Activated naive CD4-positive, alpha-beta T cell treated with anti-CD3 and anti-CD28 coated beads, Interleukin-2, amount 50 U/mL, for 16 hours (primary cell): Measurements from ENCODE around the gene TTN.

ENCODE experiments used
- DNase-seq: peaks from one replicate; pipeline ENCODE4 v3.0.0-alpha.2; 2020

The TTN gene

DNA sequence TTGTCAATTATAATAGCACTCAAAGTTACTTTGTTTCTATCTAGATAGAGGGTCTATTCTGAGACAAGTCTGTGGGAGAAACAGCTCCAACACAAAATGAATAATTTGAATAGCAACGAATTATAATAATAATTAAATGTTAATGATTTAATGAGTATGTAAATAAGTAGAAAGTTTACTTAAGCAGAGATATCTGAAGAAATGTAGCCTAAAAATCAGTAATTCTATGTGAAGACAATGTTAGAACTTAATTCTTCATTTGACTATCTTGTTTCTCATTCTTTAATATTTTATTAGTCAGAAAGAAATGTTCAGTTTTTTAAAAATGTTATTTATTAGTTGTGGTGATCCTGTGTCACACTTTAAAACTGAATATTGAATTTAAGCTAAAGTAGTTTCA lies 165.7 kb downstream of the TTN start:
- DNase-seq = no peak

DNA sequence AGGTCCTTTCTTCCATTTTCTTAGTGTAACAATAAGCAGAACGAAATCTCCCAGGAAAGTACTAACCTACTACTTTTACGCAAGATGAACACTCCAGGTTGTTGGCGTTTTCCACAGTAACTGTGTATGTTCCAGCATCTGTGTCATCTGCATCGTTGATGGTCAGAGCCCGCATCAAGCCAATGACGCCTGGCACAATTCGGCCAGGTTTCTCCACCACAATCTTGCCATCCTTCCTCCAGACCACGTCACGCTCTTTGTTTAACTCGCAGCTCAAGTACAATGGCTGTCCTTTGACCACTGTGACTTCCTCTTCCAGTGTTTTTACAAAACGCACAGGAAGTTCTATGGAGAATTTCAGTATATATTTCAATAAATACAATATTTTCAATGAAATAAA lies 171.3 kb downstream of the TTN start:
- no peak for DNase-seq

DNA sequence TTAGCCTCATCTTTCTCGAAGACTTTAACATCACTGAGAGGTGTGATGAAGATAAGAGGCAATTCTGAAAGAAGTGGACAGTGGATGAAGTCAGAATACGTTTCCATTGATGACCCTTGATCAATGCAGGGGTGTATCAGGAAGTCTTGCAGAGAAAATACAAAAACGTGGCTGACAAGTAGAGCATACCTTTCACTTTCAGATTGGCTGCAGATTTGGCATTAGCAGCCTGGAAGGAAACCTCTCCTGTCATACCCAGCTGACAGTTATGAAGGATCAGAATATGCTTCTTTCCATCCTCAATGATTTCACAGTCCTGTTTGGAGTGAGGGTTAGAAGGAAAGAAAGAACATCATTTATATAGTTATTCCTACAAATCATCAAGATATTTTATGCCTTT lies 174.5 kb downstream of the TTN start:
- no peak for DNase-seq

DNA sequence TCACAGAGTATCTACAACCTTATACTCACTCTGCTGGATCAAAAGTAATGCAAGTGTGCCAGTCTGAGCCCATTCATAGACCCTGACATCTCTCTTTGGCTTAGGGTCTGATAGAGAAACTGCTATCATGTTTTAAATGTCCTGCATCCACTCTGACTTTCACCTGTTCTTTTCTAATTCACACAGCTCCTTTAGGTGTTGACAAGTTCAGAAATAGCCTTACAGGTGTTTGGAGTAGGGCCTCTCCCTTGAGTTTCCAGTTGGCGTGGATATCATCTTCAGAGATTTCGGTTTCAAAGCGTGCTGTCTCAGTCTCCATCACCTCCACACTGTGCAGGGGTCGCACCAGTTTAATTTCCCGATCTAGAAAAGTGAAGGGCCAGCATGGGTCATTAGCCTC lies 176.6 kb downstream of the TTN start:
- DNase-seq = no peak

DNA sequence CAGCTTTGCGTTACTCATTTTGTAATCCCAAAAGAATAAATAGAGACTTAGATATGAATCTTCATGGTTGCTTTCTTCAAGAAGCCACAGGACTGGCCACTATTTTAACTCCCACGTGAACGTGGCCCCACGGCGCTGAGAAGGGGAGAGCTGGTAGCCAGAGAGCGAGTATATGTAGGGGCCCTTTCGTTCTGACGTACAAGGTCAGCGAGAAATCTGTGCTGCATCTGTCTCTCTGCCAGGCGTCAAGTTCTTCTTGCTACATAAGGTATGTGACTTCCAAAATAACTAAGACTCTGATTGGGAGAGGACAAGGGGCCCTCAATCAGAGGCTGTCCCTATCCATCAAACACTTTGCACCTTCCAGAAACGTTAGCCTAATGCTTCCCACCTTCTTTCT lies 177.8 kb downstream of the TTN start:
- DNase-seq = no peak

DNA sequence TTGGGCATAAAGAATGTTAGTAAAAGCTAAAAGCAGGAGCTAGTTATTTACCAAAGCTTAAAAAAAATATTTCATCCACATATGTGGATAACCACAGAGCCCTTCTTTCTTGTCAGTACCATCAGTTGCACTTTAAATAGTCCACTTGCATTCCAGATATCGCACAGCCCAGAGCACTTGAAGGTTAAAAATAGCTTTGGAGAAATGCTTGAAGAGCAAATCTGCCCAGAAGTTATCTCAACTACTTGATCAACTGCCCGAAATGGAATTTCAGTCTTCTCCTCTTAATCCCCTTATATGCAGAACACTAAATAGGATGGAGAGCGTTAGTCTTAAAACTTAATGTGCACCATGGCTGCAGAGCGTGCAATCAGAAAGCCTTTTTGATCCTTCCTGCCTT lies 178.6 kb downstream of the TTN start:
- DNase-seq = no peak

DNA sequence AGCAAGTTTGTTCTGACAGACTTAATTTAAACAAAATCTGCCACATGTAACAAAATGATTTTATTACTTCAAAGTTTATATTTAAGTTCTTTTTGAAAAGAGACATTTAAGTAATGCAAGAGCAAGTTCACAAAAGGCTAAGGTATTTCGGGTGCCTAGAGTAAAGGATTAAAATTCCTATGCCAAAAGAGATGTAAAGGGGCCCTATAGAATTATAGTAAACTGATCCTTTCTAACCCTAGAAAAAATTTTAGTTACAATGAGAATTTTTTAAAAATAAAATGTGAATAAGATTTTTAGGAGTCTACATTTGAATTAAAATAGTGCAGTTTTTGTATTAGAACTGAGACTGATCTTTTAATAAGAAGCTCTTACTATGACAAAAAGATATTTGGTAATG lies 179.8 kb downstream of the TTN start:
- no peak for DNase-seq

DNA sequence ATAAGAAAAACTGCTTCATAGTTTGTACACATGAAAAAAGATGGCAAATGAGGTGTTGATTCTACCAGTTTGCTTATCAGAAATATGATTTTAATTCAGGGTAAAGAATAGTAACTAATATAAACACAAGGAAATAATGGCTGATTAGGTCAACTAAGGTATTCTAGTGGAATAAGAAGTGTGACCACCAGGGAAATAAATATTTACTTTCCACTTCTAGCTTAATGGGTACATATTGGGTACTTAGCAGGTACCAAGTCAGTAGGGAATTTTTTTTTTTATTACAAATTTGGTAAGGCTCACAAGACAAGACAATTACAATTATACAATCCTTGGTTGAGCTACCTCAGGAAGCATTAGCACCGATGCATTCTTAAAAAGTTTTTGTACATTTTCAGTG lies 191.3 kb downstream of the TTN start:
- no peak for DNase-seq

DNA sequence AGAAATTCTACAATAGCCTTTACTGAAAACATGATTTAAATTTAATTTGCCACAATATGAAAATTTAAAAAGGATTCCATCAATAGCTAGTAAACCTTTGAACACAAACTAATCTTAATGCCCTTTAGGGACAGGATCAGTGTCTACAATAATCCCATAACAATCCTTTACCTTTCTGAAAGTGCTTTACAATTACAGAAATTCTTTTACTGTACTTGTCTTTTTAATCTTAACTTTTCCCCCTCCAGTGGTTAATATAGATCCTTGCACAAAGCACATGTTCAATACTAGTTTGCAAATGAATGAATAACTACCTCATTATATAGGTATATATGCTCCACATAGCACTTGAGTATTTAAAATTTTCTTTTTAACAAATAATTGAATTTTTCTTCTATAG lies 204.3 kb downstream of the TTN start:
- DNase-seq = no peak

DNA sequence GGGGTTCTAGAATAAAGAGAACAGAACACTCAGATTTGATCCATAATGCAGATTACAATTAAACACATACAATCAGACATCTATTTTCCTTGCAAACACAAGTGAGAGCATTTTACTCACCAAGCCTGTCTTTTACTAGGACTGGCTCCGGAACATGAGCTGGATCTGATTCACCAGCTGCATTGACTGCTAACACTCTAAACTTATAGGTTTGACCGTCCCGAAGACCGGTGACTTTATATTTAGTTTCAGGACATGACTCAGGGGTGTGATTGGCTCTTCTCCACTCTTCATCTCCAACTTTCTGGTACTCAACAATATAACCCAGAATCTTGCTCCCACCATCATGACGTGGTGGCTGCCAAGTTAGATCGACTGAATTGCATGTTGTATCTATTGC lies 214.6 kb downstream of the TTN start:
- no peak for DNase-seq

DNA sequence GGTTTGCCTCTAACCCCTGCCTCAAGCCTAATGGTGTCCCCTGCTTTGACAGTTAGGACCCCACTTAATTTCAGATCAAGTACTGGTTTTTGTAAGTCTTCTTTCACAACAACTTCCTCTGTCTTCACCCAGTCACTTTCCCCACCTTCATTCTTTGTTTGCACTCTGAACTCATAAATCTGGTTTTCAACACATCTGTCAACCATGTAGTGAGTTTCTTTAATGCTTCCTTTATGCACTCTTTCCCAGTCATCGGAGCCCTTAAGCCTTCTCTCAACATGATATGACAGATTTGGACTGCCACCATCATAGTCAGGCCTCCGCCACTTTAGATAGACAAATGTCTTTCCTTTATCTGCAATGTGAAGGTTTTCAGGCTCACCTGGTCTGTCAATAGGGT lies 217.9 kb downstream of the TTN start:
- no peak for DNase-seq

DNA sequence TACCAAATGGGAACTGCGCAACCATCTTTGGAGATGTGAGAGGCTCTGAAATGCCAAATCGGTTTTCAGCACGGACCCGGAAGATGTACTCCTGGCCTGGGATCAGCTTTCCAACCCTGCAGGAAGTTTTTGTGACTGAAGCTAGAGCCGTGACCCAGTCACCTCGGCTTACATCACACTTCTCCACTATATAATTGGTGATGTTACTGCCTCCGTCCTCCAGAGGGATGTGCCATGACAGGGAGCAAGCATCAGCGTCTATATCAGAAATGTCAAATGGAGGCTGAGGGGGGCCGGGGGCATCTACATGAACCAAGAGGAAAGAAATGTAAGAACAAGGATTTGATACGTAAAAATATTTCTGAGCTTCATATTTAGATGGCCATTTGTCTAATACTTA lies 222.6 kb downstream of the TTN start:
- DNase-seq = no peak

DNA sequence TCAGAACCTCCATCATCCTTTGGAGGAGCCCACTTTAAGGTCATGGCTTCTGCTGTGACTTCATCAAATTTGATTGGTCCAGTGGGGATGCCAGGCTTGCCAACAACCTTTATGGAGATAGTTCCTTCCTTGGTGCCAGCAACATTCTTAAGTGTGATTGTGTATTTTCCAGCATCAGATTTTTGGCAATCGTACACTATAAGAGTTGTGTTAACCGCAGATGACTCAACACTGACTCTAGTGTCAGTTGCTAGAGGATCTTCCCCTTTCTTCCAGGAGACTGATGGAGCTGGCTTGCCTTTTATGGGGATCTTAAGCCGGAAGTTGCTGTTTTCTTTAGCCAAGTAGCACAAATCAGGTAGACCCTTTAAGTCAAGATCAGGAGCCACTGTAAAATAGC lies 228.2 kb downstream of the TTN start:
- DNase-seq = no peak

DNA sequence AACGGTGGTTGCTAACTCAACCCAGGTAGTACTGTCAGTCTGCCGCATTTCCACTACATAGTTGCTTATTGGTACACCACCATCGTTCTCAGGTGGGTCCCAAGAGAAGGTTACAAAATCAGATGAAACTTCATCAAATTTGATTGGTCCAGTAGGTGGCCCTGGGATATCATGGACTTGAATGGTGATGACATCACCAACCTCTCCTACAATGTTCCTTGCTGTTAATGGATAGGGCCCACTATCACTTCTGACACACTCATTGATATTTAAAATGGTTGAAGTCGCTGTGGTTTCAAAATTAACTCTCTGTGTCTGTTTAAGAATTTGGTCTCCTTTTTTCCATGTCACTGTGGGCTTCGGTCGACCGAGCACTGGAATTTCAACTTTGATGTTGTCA lies 232.4 kb downstream of the TTN start:
- no peak for DNase-seq

DNA sequence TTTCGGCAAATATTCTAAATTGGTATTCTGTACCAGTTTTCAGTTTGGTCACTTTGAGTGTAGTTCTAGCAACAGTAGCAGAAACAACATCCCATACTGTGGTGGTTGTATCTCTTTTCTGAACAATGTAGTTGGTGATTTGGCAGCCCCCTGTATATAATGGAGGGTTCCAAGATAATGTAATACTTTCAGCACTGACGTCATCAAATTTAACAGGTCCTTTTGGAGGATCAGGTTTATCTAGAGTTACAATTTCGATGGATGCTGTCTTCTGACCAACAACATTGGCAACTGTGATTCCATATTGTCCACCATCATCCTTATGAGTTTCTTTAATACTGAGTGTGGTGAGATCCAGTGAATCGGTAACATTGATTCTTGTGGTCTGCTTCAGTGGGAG lies 239.0 kb downstream of the TTN start:
- no peak for DNase-seq

DNA sequence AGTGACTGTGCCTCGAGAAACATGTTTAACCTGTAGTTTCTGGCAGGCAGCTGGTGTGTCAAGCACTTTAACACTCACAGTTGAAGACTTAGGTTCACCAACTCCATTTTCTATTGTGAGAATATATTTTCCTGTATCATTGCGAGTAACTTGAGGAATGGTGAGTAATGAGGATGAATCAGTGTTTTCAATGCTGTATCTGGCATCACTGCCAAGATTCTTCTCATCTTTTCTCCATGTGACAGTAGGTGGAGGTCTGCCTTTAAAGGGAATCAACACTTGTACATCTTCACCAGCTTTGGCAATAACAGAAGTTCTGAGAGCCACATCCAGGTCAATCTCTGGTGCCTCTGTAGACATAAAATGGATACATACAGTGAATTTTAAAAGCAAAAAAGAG lies 254.2 kb downstream of the TTN start:
- DNase-seq = no peak

DNA sequence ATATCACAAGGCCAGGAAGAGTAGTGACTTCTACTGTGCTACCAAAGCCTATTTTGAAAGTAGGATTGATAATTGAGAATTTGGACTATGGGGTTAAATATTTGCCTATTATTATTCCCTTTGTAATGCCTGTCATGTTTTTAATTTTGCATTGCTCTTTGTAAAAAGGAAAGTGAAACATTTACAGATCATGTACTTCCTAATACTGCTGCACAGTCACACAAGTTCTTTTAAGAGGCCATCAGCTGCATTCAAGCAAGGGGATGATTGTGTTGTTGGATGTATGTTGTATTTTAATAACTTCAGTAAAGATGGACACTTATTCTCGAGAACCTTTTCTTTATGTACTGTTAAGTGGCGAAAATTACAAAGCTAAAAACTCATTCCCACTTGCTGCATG lies 256.9 kb downstream of the TTN start:
- DNase-seq = no peak

DNA sequence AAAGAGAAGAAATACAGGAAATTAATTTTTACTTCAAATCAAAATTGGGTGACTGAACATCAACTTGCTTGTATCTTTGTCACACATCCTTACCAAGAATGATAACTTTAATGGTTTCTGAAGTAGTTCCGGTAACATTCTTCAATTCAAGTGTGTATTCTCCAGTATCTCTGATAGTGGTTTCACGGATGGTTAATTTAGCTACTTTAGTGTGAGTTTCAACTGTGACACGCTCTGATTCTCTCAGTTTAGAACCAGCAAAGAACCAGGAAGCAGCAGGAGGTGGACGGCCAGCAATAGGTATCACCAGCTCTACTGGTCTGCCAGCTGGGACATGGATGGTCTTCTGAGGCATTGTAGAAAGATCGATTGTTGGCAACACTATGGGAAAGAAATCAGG lies 264.7 kb downstream of the TTN start:
- DNase-seq = no peak

DNA sequence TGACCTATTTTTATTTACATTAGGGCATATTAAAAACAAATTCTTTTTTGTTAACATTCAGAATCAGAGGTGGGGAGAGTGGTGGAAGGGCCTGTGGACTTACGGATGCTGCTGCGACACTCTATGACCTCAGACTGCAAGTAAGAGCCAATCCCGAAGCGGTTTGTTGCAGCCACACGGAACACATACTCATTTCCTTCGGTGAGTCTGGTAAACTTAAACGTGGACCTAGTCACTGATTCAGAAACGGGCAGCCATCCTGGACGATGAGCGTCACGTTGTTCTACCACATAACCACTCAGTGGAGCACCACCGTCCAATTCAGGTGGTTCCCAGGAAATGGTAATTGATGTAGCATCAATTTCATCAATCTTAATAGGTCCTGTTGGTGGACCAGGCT lies 265.1 kb downstream of the TTN start:
- no peak for DNase-seq

DNA sequence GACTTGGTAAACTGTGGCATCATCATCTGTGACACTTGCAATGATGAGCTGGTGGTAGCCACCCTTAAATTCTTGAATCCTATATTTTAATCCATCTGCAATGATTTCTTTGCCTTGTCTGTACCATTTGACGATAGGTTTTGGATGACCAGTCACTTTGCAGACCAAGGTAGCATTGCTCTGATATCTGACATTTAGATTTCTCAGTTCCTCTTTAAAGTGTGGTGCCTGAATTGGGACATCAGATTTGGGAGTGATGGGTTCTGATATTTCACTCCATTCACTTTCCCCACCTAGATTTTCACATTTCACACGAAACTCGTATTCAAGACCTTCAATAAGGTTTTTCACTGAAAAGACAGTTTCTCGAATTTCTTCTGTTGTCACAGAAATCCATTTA lies 271.2 kb downstream of the TTN start:
- no peak for DNase-seq

DNA sequence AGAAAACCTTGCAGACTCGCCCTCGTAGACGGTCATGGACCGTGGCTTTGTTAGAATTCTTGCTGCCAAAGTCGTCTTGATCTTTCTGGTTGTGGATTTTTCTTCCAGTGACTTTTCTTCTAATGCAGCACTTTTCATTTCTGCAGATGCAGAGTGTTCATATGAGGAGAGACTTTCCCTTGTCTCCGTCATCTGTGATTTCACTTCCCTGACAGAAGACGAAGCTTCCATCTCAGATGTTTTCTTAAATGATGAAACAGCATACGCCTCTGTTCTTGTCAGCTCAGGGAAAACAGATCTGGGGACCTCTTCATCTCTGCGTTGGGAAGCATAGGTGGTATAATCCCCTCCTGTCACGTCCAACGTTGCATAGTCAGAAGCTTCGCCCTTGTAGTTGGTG lies 276.1 kb downstream of the TTN start:
- DNase-seq = no peak

DNA sequence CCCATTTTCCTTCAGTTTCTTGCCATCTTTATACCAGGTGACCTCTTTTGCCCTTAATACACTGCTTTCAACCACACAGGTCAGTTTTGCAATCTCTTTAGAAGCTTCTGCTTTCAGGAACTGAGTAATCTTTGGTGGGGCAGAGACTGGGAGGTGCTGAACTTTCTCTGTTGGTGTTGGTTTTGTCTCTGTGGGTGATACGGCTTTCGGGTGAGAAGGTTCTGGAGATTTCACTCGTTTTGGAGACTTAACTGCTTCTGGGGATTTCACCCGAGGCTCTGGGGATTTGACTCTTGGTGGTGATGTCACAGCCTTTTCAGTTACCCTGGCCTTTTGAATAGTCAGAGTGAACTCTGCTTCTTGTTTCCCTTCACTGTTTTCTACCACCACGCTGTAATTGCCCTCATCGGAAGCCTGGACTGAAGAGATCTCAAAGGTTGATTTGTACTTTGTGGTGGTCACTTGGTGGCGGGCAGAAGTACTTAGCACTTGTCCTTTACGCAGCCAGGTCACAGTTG lies 276.5 kb downstream of the TTN start:
- no peak for DNase-seq

DNA sequence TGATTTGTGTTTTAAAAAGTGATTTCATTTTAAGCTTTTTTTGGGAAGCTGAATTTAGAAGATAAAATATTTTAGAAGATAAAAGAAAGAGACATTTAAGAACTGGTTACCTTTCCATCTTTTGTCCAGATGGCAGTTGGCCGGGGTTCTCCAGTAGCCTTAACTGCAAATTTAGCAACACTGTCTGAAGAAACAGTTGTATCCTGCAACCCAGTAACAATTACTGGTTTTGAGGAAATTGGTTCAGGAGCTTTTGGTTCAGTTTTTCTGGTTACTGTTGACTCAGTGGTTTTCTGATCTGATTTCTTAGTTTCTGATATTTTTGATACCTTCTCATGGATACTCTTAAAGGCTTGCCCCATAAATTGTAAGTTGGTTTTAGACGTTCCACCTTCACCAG lies 277.1 kb downstream of the TTN start:
- DNase-seq = no peak

DNA sequence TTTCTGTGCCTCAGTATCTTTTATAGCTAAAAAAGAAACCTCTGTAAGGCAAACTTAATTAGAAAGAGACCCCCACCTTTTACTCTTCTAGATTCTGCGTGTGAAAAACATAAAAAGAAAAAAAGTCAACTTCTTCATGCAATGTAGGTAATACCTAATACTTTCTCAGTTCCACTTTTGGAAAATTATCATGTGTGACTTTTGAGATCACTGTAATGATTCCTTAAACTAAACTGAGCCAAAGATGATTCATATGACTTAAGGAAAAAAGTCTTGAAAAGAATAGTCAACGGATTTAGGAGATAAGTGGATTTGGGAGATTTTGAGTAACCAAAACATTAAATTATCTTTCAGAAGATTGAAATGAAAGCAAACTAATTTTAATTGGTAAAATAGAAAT lies 278.0 kb downstream of the TTN start:
- no peak for DNase-seq

DNA sequence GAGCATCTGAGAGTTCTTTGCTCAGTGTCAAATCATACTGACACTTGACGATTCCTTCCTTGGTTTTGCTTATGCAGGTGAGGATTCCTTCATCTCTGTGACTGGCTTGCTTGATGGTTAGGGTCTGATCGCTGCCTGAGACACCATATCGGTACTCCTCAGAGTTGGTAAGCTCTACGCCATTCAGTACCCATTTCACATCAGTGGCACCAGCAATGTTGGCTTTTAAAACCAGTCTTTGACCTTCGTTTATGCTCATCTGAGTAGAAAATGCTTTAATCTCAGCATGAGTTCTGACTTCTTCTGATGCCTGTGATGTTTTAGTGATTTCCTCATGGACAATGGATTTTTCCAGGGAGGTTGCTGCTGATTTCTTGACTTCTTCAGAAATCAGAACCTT lies 278.6 kb downstream of the TTN start:
- DNase-seq = no peak

DNA sequence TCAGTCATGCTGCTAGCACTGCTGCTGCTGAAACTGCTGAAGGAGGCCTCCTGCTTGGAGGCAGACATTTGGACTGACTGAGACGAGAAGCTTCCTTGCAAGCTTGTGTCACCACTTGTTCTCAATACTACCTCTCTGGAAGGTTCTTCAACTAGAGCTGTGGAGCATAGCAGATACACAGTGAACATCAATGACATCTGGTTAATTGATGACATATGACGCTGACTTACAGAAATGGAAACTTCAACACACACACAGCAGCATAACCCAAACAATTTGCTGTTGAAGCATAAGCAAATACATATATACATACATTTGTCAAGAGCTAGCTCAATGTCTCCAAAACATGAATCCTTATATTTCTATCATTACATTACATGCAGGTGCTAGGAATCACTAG lies 279.6 kb downstream of the TTN start:
- no peak for DNase-seq
